Esophagus muscularis mucosa (tissue), 4 donors: ENCODE measurements around the gene SLC12A7. TPM values are rescaled to one million over a fixed set of nuclear protein-coding genes. Genes with fewer than 3 reads are reported as not detected.
"Not testable (repeated sequence)": the region's sequence is repeated elsewhere in the genome, so short reads cannot be mapped to it uniquely, and the experiment has no call there.

Source experiments
- DNase-seq: peaks from one replicate; pipeline ENCODE4 v3.0.0-alpha.2; 2017; ENCODE audit errors: extremely low spot score
- H3K27ac ChIP-seq, 4 donors: fragments of 200-600 bp; sonication (generic); replicated peaks in 1 of 4; 1 replicate in 3 of 4; 2 replicates in 1 of 4; pipeline ENCODE4 v1.5.1; 2016 to 2019; ENCODE audit warnings: mild to moderate bottlenecking in 1 of 4
- H3K27me3 ChIP-seq, 4 donors: fragments of 200-600 bp; sonication (generic); one replicate each; pipeline versions ENCODE4 v1.5.1 to v1.6.0; 2016 to 2019
- H3K36me3 ChIP-seq, 4 donors: fragments of 200-600 bp; sonication (generic); one replicate each; pipeline ENCODE4 v1.5.1; 2016 to 2019
- H3K4me1 ChIP-seq, 4 donors: fragments of 200-600 bp; sonication (generic); one replicate each; pipeline ENCODE4 v1.5.1; 2016 to 2019
- H3K4me3 ChIP-seq, 4 donors: fragments of 200-600 bp; sonication (generic); 1 replicate in 2 of 4; 2 replicates in 2 of 4; pipeline ENCODE4 v1.5.1; 2016 to 2019; ENCODE audit warnings: mild to moderate bottlenecking in 4 of 4, moderate library complexity in 1 of 4
- H3K9me3 ChIP-seq, 4 donors: fragments of 200-600 bp; sonication (generic); 1 replicate in 3 of 4; 2 replicates in 1 of 4; pipeline ENCODE4 v1.5.1; 2016 to 2019
- EP300 ChIP-seq: sonication (generic); formaldehyde crosslinking; IDR thresholded peaks from one replicate; pipeline ENCODE4 v1.6.1; 2017; ENCODE audit warnings: antibody characterized with exemption
- POLR2A ChIP-seq: fragments of 450-650 bp; IDR thresholded peaks from one replicate; pipeline ENCODE4 v1.6.1; 2017; ENCODE audit warnings: antibody characterized with exemption, moderate library complexity, mild to moderate bottlenecking, low read depth
- POLR2AphosphoS5 ChIP-seq, 2 donors: sonication (generic); formaldehyde crosslinking; IDR thresholded peaks; one replicate each; pipeline ENCODE4 v1.6.1; 2017; ENCODE audit warnings: antibody characterized with exemption in 2 of 2
- WGBS: methylation state at CpG from one replicate; pipeline ENCODE4 v1.1.5; 2018; 5-methylcytosine and 5-hydroxymethylcytosine counted together
- intact Hi-C: fragments of 100-400 bp; cut with DNase I; formaldehyde crosslinking; loops from one replicate; pipeline ENCODE4 v1.15.1; 2023
- total RNA-seq, 4 donors: library from RNA; depleted of rRNA; stranded (reverse); fragments of >200 nt; gene quantifications; one replicate each; pipeline versions ENCODE4 v1.1.0 to v1.2.1, GENCODE V29; 2016
- TF ChIP-seq, protein P1 (sequence below), 3 experiments: fragments of 200-600 bp in 2 of 3; fragments of 450-650 bp in 1 of 3; sonication (generic) in 2 of 3; IDR thresholded peaks; one replicate each; pipeline ENCODE4 v1.5.1; 2017 to 2019; ENCODE audit warnings: antibody characterized with exemption in 3 of 3, mild to moderate bottlenecking in 2 of 3, moderate library complexity in 1 of 3

Gene SLC12A7
- total RNA-seq, 4 donors from 2014 or later: 21.6 to 35.8 (median 25.4) TPM

DNA sequence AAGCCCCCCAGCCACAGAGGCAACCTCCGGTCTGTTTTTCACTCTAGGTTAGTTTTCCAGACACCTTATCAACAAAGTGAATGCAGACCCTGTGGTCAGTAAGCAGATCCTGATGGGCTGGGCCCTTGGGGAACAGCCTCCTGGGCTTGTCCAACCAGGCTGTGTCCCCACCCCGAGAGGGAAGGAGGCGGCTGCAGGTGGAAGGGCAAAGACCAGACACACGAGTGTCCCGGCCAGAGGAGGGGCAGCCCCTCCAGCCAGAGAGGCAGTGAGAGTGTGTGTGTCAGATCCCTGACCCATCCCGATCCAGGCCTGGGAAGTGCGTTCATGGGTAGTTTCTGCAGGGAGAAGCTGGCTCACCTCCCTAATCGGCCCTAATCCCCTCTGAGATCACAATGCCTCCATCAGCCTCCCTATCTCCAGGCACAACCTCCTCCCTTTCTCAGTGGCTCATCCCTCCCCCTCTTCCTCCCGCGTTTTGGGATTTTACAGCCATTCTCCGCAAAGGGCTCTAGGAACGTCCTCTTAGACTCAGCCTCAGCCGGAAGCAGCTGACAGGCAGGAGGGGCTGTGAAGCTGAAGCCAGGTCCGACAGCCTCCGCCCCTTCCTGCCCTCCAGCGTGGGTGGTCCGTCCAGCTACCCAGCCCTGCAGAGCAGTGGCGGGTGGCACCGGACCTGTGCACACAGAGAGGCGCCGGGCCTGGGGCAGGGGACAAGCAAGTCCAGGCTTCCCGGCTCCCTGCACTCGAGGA is 9.7 kb downstream of the SLC12A7 start:
- H3K4me3 ChIP-seq: peak overlapping the region in 2 of 4 donors; percentile 16 to 17
- intact Hi-C loops: no loop called here
- peaks cover 80 to 87% (median 82%) of the 10 kb centered on the region in 4 donors for H3K4me1 ChIP-seq
- TF ChIP-seq EP300: no peak
- peak in 1 of 2 donors; percentile 10 for TF ChIP-seq POLR2AphosphoS5 (IDR thresholded peaks at IDR 0.05)
- H3K27me3 ChIP-seq: no peaks in the 10 kb centered on the region
- WGBS: 57% methylated on average over 22 of the region's 23 CpGs
- DNase-seq: no peak
- peak overlapping the region; percentile 25 to 68 (median 42) for H3K27ac ChIP-seq
- no peaks in the 10 kb centered on the region for H3K9me3 ChIP-seq
- H3K36me3 ChIP-seq: peaks cover 0 to 7% (median 3%) of the 10 kb centered on the region in 4 donors

DNA sequence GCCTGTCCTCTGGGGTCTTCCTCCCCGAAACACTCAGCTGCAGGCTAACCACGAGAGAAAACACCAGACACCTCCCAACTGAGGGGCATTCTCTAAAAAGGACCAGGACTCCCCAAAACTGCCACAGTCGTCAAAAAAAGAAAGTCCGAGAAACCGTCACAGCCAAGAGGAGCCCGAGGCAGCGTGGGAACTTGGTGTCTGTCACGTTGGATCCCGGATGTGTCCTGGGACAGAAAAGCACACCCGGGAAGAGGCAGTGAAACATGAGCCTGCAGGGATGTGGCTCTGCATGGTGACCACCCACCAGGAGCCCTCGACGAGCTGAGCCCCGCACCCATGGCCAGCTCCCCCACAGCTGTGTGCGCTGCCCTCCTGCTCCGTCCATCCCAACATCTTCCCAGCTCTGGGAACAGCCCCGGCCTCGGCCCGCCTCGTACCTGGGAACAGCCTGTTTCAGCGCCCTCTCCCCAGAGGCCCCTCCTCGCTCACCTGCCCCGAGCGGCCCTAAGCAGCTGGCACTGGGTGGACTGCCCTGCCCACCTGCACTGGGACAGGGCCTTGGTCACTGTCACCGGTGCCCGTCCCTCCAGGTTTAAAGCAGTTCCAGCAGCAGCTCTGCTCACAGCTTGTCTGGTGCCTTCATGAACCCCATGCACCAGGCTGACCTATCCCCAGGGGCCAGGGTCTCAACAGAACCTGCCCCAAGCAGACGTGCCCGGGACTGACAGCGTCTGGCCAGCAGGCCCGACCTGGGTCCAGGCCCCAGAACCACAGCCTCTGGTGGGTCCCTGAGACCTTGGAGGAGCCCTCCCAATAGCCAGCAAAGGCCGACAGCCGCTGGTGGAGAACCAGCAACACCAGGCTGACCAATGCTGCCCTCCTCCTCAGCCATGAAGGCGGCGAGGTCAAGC is 10.9 kb downstream of the SLC12A7 start:
- Histone ChIP-seq H3K27me3 (no peaks in the 10 kb centered on the region), H3K36me3 (peaks cover 0 to 7% (median 2%) of the 10 kb centered on the region in 4 donors), H3K4me1 (peaks cover 71 to 74% (median 72%) of the 10 kb centered on the region in 4 donors), H3K9me3 (no peaks in the 10 kb centered on the region), H3K27ac (peak overlapping the region in 1 of 4 donors; percentile 18), H3K4me3 (no peak overlapping the region)
- WGBS: 89% methylated on average over 11 of the region's 33 CpGs
- intact Hi-C loops: no loop called here
- DNase-seq: no peak
- TF ChIP-seq EP300: no peak
- TF ChIP-seq POLR2A: no peak
- TF ChIP-seq, protein P1, sequence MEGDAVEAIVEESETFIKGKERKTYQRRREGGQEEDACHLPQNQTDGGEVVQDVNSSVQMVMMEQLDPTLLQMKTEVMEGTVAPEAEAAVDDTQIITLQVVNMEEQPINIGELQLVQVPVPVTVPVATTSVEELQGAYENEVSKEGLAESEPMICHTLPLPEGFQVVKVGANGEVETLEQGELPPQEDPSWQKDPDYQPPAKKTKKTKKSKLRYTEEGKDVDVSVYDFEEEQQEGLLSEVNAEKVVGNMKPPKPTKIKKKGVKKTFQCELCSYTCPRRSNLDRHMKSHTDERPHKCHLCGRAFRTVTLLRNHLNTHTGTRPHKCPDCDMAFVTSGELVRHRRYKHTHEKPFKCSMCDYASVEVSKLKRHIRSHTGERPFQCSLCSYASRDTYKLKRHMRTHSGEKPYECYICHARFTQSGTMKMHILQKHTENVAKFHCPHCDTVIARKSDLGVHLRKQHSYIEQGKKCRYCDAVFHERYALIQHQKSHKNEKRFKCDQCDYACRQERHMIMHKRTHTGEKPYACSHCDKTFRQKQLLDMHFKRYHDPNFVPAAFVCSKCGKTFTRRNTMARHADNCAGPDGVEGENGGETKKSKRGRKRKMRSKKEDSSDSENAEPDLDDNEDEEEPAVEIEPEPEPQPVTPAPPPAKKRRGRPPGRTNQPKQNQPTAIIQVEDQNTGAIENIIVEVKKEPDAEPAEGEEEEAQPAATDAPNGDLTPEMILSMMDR (IDR thresholded peaks at IDR 0.05): no peak
- TF ChIP-seq POLR2AphosphoS5 (IDR thresholded peaks at IDR 0.05): no peak

DNA sequence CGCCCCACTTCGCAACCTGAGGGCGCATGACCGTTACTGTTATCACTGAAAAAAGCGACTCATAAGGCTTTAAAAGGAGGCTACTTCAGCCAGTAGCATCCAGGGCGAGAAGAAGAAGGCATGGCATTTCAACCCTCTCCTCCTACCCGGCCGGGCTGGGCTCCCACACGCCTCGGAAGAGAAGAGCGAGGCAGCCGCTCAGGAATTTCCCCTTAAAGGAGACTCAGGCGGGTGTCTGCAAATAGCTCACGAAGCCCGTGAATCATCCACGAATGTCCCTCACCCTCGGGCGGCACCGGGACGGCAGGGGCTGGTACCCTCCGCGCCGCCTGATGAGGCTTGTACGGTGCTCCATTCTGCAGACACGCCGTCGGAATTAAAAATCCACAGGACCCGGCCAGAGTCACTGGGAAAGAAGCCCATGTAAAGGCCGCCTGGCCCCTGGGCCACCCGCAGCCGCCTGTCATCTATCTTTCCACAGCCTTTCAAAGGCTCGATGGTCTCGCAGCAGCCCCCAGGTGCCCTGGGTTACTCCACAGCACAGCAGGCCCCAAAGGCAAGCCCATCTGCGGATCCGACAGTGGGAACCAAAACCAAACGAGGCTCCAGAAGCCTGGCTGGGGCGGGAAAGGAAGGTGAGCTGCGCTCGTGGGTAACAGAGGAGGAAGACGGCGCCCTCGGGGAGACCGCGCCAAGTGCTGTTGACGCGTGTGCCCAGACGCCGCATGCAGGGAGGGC is 11.8 kb downstream of the SLC12A7 start:
- no peaks in the 10 kb centered on the region for H3K9me3 ChIP-seq
- peaks cover 5 to 13% (median 10%) of the 10 kb centered on the region in 4 donors for H3K36me3 ChIP-seq
- DNase-seq: no peak
- WGBS: 79% methylated on average over 43 of the region's 48 CpGs
- peak overlapping the region in 1 of 4 donors; percentile 18 for H3K27ac ChIP-seq
- peaks cover 62 to 66% (median 64%) of the 10 kb centered on the region in 4 donors for H3K4me1 ChIP-seq
- no peaks in the 10 kb centered on the region for H3K27me3 ChIP-seq
- no peak overlapping the region for H3K4me3 ChIP-seq
- TF ChIP-seq EP300 (no peak), POLR2AphosphoS5 (IDR thresholded peaks at IDR 0.05) (no peak), POLR2A (no peak)
- TF ChIP-seq, protein P1 (IDR thresholded peaks at IDR 0.05): no peak
- intact Hi-C loops: no loop called here

DNA sequence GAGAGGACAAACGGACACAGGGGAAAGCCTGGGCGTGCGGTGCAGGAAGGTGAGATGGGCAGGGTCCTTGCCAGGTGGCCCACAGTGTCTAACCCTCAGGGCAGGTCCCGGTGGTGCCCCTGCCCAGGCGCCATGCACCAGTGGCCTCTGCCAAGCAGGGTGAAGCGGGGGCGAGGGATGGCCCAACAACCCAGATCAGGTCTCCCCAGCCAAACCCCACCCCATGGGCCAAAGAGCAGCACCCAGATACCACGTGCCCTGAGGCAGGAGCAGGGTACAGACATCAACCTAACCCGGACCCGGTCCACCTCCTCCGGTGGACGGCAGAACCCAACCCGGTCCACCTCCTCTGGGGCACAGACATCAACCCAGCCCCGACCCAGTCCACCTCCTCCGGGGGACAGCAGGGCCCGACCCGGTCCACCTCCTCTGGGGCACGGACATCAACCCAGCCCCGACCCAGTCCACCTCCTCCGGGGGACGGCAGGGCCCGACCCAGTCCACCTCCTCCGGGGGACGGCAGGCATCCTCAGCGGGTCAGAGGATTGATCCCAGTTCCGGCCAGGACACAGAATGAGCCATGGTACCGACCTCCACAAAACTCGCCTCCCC is 12.8 kb downstream of the SLC12A7 start:
- peaks cover 5 to 14% (median 11%) of the 10 kb centered on the region in 4 donors for H3K36me3 ChIP-seq
- no peaks in the 10 kb centered on the region for H3K27me3 ChIP-seq
- 88% methylated on average over 22 of the region's 28 CpGs for WGBS
- DNase-seq: no peak
- H3K9me3 ChIP-seq: no peaks in the 10 kb centered on the region
- peak overlapping the region in 1 of 4 donors; percentile 18 for H3K27ac ChIP-seq
- H3K4me3 ChIP-seq: peak overlapping the region in 1 of 4 donors; percentile 18
- intact Hi-C loops: no loop called here
- H3K4me1 ChIP-seq: peaks cover 52 to 56% (median 54%) of the 10 kb centered on the region in 4 donors
- TF ChIP-seq, protein P1 (IDR thresholded peaks at IDR 0.05): no peak
- no peak for TF ChIP-seq POLR2AphosphoS5 (IDR thresholded peaks at IDR 0.05)
- no peak for TF ChIP-seq POLR2A
- TF ChIP-seq EP300: no peak

DNA sequence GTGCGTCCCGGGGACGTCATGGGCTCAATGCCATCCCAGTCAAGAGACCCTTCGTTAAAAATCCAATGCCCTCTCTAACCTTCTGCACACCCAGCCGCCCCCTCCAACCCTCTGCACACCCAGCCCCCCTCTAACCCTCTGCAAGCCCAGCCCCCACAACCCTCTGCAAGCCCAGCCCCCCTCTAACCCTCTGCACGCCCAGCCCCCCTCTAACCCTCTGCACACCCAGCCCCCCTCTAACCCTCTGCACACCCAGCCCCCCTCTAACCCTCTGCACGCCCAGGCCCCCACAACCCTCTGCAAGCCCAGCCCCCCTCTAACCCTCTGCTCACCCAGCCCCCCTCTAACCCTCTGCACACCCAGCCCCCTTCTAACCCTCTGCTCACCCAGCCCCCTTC is 13.9 kb downstream of the SLC12A7 start:
- H3K4me1 ChIP-seq: peaks cover 41 to 50% (median 44%) of the 10 kb centered on the region in 4 donors
- H3K27me3 ChIP-seq, H3K9me3 ChIP-seq, DNase-seq, intact Hi-C loops, H3K4me3 ChIP-seq, H3K27ac ChIP-seq: not testable (repeated sequence)
- 79% methylated on average over 7 of the region's 7 CpGs for WGBS
- H3K36me3 ChIP-seq: peaks cover 5 to 25% (median 22%) of the 10 kb centered on the region in 4 donors
